Skeletal muscle satellite cell (primary cell): ENCODE measurements around the gene ZNRF3.

Experiments used
- H3K27me3 ChIP-seq: 2 replicates; pipeline ENCODE4 v1.7.0; 2013; ENCODE audit warnings: low read length; ENCODE audit not compliant: control insufficient read depth, insufficient read depth
- H3K36me3 ChIP-seq: 2 replicates; pipeline ENCODE4 v1.7.0; 2013; ENCODE audit warnings: mild to moderate bottlenecking, control low read depth, low read length; ENCODE audit not compliant: insufficient read depth
- H3K4me1 ChIP-seq: 2 replicates; pipeline ENCODE4 v1.7.0; 2013; ENCODE audit warnings: low read length; ENCODE audit not compliant: control insufficient read depth, insufficient read depth
- H3K4me2 ChIP-seq: 2 replicates; pipeline ENCODE4 v1.7.0; 2013; ENCODE audit warnings: mild to moderate bottlenecking, low read length
- H3K4me3 ChIP-seq: 2 replicates; pipeline ENCODE4 v1.7.0; 2013; ENCODE audit warnings: low read length
- H3K9ac ChIP-seq: 2 replicates; pipeline ENCODE4 v1.7.0; 2013; ENCODE audit warnings: mild to moderate bottlenecking, low read depth, low read length, moderate library complexity
- H3K9me3 ChIP-seq: replicated peaks from 2 replicates; pipeline ENCODE4 v1.7.0; 2013; ENCODE audit warnings: mild to moderate bottlenecking, control low read depth, low read length

Gene ZNRF3

GRCh38 chr22:29006346-29006745 is 123.0 kb downstream of the ZNRF3 start:
- H3K36me3 ChIP-seq: no peaks in the 10 kb centered on the region
- H3K4me1 ChIP-seq: no peaks in the 10 kb centered on the region
- H3K4me3 ChIP-seq: no peak overlapping the region
- H3K9ac ChIP-seq: no peak overlapping the region
- no peak overlapping the region for H3K4me2 ChIP-seq
- H3K9me3 ChIP-seq: no peaks in the 10 kb centered on the region
- no peaks in the 10 kb centered on the region for H3K27me3 ChIP-seq

GRCh38 chr22:29009148-29009547 is 125.8 kb downstream of the ZNRF3 start:
- no peak overlapping the region for H3K4me3 ChIP-seq
- H3K4me1 ChIP-seq: no peaks in the 10 kb centered on the region
- no peaks in the 10 kb centered on the region for H3K36me3 ChIP-seq
- no peak overlapping the region for H3K9ac ChIP-seq
- no peaks in the 10 kb centered on the region for H3K27me3 ChIP-seq
- no peak overlapping the region for H3K4me2 ChIP-seq
- no peaks in the 10 kb centered on the region for H3K9me3 ChIP-seq

- Histone ChIP-seq H3K36me3 (no peaks in the 10 kb centered on the region), H3K9ac (no peak overlapping the region), H3K4me3 (no peak overlapping the region), H3K9me3 (no peaks in the 10 kb centered on the region), H3K4me1 (no peaks in the 10 kb centered on the region), H3K27me3 (no peaks in the 10 kb centered on the region), H3K4me2 (no peak overlapping the region)
Measured at GRCh38 chr22:29011240-29012100, 128.1 kb downstream of the ZNRF3 start.

- Histone ChIP-seq H3K4me2 (no peak overlapping the region), H3K27me3 (no peaks in the 10 kb centered on the region), H3K4me1 (no peaks in the 10 kb centered on the region), H3K4me3 (no peak overlapping the region), H3K9me3 (no peaks in the 10 kb centered on the region), H3K36me3 (no peaks in the 10 kb centered on the region), H3K9ac (no peak overlapping the region)
Measured at GRCh38 chr22:29012101-29012433, 128.7 kb downstream of the ZNRF3 start.

GRCh38 chr22:29012952-29013351 is 129.6 kb downstream of the ZNRF3 start:
- H3K9me3 ChIP-seq: no peaks in the 10 kb centered on the region
- H3K36me3 ChIP-seq: no peaks in the 10 kb centered on the region
- H3K4me2 ChIP-seq: no peak overlapping the region
- H3K9ac ChIP-seq: no peak overlapping the region
- no peaks in the 10 kb centered on the region for H3K27me3 ChIP-seq
- H3K4me3 ChIP-seq: no peak overlapping the region
- H3K4me1 ChIP-seq: no peaks in the 10 kb centered on the region

GRCh38 chr22:29014293-29014692 is 130.9 kb downstream of the ZNRF3 start:
- no peak overlapping the region for H3K9ac ChIP-seq
- H3K27me3 ChIP-seq: no peaks in the 10 kb centered on the region
- no peak overlapping the region for H3K4me3 ChIP-seq
- H3K36me3 ChIP-seq: no peaks in the 10 kb centered on the region
- no peaks in the 10 kb centered on the region for H3K4me1 ChIP-seq
- H3K4me2 ChIP-seq: no peak overlapping the region
- H3K9me3 ChIP-seq: peaks cover 3% of the 10 kb centered on the region

- no peak overlapping the region for H3K9ac ChIP-seq
- H3K4me2 ChIP-seq: no peak overlapping the region
- no peaks in the 10 kb centered on the region for H3K36me3 ChIP-seq
- H3K27me3 ChIP-seq: no peaks in the 10 kb centered on the region
- no peaks in the 10 kb centered on the region for H3K4me1 ChIP-seq
- H3K9me3 ChIP-seq: peaks cover 3% of the 10 kb centered on the region
- no peak overlapping the region for H3K4me3 ChIP-seq
Measured at GRCh38 chr22:29014773-29015172, 131.4 kb downstream of the ZNRF3 start.

- H3K9me3 ChIP-seq: peaks cover 3% of the 10 kb centered on the region
- H3K9ac ChIP-seq: no peak overlapping the region
- H3K36me3 ChIP-seq: no peaks in the 10 kb centered on the region
- H3K4me3 ChIP-seq: no peak overlapping the region
- H3K27me3 ChIP-seq: no peaks in the 10 kb centered on the region
- no peaks in the 10 kb centered on the region for H3K4me1 ChIP-seq
- H3K4me2 ChIP-seq: no peak overlapping the region
Measured at GRCh38 chr22:29016067-29016938, 132.9 kb downstream of the ZNRF3 start.

- Histone ChIP-seq H3K4me1 (no peaks in the 10 kb centered on the region), H3K4me2 (no peak overlapping the region)
Measured at GRCh38 chr22:29018293-29019189, 135.2 kb downstream of the ZNRF3 start.

GRCh38 chr22:29022101-29022817 is 138.9 kb downstream of the ZNRF3 start:
- Histone ChIP-seq H3K4me1 (no peaks in the 10 kb centered on the region), H3K9ac (no peak overlapping the region), H3K9me3 (peaks cover 3% of the 10 kb centered on the region), H3K27me3 (no peaks in the 10 kb centered on the region), H3K4me3 (no peak overlapping the region), H3K4me2 (no peak overlapping the region), H3K36me3 (no peaks in the 10 kb centered on the region)

More at GRCh38 chr22:29018293-29019189, 135.2 kb downstream of the ZNRF3 start:
- no peak overlapping the region for H3K9ac ChIP-seq
- H3K36me3 ChIP-seq: no peaks in the 10 kb centered on the region
- H3K4me3 ChIP-seq: no peak overlapping the region
- peaks cover 3% of the 10 kb centered on the region for H3K9me3 ChIP-seq
- no peaks in the 10 kb centered on the region for H3K27me3 ChIP-seq
